Fibroblast of skin of scalp (primary cell): Measurements from ENCODE around the gene CASK.

Source experiments
- DNase-seq: peaks from one replicate; pipeline ENCODE4 v3.0.0-alpha.2; 2013

The CASK gene

DNA sequence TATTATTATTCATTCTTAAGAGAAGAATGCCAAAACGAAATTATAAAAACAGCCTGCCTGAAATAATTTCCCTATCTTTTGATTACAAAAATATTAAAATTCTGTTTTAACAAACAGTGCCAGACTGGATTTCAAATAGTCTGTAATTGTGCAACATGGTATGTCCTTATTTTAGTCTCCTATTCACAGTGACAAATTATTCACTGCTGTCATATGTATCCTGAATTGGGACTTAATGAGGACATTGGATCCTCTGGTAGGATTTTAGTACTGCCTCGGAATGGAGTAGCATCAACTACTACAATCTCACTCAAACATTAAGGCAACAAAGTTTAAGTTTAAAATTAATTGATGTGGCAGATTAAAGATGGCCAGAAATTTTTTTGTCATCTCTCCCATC is 97.6 kb downstream of the CASK start:
- DNase-seq, result no peak

DNA sequence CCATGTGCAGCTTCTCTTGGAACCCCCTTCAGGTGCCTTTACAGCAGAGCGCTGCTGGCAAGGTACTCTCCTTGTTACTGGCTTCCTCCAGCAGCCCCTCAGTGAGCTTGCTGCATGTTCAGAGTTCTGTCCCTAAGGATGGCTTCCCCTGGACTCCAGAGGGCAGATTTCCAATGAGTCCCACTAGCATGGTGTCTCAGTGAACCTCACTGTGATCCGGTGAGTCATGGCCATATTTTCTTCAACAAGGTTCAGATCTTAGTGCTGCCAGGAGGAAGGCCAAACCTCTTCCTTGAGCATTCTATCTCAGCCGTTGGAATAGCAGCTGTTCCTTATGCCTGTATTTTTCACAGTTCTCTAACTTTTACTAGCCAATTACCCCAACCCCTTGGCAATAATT is 98.8 kb downstream of the CASK start:
- peak; percentile 57 for DNase-seq

DNA sequence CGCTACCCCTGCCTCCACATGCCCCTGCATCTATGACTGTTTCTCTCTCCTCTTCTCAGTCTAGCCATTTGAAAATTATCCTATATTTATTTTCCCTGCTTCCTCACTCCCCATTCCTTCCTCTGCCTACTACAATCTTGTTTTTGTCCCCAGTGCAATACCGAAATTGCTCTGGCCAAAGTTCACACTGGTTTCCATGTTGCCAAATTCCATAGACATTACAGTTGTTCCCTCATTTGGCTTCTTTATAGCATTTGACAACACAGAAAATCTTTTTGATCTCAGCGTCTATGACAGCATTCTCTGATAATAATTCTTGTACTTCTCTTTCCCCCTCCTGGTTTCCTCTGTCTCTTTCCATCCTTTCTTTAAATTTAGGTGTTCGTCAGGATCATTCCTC is 100.0 kb downstream of the CASK start:
- DNase-seq, result no peak

DNA sequence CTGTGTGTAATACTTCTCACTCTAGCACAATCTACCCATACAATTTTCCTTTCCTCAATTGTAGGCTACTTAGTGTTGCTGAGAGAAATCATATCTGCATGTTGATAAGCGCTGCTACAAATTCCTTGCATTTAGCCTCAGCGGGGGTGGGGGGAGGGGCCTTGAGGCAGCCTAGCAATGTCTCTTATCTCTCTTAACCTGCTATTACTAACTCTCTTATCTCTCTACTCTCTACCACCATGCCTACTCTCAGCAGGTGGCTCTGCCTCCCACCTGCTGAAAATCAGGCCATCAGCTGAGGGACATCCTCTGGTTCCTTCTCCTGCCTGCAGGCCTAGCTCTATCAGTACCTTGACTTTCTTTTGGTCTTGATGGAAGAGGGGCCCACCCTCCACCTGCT is 100.5 kb downstream of the CASK start:
- DNase-seq, result no peak

DNA sequence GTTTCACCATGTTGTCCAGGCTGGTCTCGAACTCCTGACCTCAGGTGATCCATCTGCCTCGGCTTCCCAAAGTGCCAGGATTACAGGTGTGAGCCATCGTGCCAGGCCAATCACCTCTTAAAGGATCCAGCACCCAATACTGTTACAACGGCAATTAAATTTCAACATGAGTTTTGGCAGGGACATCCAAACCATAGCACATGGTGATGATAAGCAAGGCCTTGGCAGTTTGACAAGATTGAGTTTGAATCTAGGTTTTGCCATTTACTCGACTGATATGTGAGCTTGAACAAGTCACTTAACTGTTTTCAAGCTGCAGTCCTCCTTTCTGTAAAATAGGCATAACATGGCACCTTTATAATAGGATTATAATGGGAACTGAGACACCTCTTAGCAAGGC is 115.3 kb downstream of the CASK start:
- no peak for DNase-seq

DNA sequence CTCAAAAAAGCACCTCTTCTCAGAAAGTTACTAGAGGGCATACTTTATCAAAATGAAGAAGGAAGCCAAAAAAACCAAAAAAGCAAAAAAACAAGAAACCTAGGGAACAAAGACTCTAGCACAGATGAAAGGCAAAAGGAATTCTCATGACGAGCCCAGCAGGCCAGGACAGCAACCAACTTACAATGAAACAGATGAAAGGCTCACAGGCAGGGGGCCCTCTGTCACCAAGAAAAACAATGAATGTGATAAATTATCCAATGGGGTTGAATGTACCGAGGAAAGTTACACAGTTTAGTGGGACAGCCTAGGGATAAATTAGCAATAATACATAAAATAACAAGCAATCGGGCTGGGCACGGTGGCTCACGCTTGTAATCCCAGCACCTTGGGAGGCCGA is 120.4 kb downstream of the CASK start:
- DNase-seq, result no peak

DNA sequence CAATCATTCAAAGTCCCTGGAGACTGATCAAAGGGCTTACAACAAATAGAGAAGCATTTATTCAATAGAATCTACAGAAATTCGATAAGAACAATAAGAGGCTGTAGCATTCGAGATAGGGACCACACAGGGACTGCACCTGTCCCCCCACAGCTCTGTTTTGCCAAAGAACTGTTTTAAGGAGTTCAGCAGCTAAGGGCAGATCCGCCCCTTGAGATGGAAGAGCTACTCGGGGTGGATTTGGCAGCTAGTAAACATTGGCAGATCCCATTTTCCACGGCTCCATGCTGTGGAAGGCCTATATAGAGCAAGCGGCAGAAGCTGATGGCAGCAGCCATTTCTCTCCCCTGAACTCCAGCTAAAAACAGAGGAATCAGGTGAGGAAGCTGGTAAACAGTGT is 123.7 kb downstream of the CASK start:
- no peak for DNase-seq

DNA sequence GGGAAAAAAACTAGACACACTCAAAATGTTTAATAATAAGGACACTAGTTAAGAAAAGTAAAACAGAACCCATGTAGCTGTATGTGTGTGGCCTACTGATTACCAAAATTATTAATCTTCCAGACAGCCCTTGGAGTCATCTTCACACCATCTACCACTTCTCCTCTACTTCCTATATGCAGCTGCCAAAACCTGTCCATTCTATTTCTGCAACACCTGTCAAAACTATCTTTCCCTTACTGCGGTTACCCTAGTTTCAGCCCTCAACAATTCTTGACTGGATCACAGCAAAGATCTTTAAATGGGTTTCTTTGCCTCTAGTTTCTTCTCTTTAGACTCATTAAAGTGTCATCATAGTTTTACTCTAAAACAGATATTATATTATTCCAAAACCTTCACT is 126.8 kb downstream of the CASK start:
- no peak for DNase-seq

DNA sequence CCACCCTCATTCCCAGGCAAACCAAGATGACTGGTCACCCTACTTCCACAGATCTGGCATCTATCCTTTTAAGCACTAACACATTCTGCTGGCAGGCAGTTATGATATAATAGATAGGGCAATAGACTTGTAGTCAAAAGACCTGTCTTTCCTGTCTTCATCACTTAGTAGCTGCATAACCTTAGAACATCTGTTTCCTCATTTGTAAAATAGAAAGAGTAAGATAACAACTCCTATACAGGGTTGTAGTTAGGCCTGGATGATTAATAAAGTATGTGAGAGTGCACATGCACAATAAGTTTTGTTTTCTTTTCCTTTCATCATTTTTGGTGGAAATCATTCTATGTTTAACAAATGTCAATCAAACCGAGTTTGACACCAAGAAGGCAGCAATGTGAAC is 127.3 kb downstream of the CASK start:
- DNase-seq, result no peak

DNA sequence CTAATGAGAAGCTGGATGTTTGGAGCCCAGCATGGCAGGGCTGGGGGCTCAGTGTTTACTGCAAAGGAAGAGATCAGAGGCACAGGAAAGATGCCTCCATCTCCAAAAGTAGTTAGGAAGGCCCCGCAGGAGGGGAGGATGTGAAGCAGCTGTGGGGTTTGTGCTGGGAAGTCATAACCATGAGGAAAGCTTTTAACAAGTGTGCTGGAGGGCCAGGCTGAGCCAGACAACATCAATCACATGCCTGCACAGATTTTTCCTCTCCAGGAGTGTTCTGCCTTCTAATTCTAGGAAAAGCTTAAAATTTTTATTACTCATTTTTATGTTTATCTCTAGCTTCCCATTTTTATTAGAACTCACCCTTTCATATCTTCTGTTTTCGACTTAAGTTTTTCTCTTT is 134.0 kb downstream of the CASK start:
- no peak for DNase-seq

DNA sequence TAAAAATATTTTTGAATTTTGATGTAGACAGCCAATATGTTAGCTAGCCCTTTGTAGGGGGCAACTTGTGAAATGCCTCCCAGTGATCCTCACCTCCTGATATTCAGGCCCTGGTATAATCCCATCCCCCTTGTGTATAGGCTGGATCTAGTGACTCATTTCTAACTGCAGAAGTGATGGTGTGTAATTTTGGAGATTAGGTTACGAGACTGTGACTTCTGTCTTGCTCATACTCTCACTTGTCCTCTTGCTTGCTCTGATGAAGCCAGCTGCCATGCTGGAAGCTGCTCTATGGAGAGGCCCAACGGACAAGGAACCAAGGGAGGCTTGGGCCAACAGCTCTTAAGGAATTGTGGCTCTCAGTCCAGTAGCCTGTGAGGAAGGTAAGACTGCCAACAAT is 137.7 kb downstream of the CASK start:
- DNase-seq, result peak; percentile 13

DNA sequence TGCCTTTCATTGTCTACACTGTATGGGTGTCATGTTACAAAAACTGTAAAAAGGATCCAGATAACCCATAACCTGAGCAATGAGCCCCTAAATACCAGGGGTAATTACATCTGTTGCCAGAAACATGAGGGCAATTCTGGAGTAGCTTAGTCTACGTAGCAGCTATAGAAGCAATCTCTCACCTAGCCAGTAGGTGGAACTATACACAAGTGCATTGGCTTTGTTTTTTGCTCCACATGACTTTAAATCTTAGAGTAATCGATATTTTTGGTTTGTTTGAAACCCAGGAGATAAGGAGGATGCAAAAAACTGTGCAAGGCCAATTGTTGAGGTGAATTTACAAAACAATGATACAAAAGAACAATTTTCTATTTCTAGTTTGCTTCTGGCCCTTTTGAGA is 141.9 kb downstream of the CASK start:
- peak; percentile 17 for DNase-seq

DNA sequence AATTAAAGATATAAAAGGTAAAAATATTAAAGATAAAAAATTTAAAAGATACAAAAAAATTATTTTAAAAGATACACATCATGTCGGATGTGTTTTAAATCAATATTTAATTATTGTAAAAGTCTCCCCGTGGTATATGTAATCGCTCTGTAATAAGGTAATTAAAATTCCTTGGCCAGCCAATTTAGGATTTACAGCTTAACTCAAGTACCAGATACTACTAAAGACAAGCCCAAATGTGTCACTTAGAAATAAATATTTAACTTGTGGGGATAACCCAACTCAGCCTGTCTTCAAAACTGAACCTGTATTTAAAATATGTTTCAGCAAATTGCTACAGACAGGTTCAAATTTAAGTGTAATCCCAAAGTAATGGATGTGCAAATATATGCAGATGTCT is 143.4 kb downstream of the CASK start:
- no peak for DNase-seq

DNA sequence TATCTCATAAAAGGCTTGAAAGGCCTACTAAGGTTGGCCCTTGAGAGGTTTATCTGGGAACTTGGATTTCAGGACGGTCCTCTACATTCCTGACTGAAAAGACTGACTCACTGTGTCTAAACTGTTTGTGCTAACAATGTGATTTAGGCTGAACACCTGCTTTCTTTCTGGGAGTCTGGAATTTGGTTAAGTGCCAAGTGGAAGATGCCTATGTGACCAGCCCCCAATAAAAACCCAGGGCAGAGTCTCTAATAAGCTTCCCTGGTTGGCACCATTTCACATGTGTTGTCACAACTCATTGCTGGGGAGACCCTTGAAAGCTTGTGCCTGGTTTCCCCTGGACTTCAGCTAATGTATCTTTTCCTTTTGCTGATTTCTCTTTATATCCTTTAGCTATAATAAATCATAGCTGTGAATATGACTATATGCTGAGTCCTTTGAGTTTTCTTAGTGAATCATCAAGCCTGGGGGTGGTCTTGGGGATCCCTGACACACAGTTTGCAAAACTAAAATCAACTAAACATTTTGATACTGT is 144.3 kb downstream of the CASK start:
- peak; percentile 60 for DNase-seq

DNA sequence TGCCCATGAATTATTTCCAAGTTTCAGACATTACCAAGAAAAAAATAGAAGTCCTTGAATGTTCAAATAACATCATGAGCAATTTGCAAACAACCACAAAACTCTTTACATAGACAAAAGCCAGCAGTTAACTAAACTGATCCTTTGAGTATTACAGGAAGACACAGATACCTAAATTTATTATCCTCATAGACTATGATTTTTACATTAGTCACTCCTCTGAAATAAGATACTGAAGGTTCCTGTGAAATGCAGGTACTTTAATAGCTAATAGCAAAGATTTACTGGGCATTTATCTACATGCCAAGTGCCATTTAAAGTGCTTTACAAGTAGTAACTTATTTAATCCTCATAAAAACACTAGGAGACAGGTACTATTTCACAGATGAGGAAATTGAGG is 161.7 kb downstream of the CASK start:
- no peak for DNase-seq

DNA sequence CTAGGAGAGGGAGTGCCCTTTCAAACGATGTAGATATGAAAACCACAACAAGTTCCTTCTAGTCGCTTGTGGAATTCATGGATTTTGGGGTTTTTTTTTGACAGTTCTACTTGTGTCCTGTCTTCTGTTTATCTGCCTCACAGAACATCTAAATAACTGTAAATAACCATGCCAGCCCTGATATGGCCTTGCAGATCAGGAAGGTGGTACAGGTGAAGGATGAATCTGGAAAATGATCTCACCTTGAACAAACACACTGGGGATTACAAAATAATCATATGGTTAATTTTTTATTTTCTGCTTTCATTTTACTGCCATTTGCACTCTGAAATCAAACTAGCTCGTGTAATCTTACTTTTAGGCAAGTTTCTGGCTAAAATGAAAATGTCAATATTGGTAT is 162.2 kb downstream of the CASK start:
- no peak for DNase-seq

DNA sequence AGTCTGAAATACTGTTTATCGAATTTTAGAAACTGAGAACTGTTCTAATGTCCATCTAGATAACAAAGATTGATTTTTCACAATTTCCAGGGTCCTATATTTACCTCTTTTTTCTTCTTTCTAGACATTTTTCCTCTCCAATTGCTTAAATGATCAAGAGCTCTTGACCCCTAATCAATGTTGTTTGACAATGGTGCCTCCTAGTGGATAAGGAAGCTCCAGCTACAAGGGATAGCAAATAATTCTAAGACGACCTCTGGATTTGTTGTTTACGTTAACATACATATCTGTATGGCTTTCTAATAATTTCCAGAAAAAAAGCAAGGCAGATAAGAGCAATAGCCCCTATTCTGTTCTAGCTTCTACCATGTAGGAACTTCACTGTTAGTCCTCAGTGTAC is 163.5 kb downstream of the CASK start:
- peak; percentile 36 for DNase-seq

DNA sequence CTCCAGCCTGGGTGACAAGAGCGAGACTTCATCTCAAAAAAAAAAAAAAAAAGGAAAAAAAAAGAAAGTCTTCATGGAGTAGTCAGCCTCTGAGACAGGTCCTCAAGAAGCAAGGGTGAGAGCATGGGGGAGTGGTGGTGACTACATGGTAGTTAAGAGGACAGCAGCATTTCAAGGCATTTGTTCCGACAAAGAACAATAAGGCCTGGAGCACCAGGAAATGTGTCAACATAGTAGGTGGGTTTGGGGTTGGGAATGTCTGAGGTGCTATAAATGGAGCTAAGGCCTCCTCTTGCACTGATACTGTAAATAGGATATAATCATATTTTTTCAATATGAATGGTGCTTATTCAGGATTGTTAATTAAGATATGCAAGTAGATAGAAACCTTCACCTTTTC is 165.0 kb downstream of the CASK start:
- no peak for DNase-seq

DNA sequence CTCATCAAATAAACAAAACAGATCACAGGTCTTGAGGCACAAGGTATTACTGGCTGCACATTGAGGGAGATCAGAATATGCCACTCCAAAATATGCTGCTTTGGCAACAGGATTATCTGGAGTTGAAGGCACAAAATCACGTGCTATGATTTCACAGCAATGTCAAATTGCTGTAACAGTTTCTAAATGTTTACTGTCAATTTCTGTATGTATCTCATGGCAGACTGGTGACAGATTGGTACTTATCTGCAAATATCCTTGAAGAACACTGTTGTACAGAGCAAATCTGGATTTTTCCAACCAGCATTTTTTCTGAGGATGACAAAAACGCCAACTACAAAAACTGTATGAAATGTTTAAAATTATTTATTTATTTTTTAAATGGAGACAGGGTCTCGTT is 172.6 kb downstream of the CASK start:
- DNase-seq, result no peak

DNA sequence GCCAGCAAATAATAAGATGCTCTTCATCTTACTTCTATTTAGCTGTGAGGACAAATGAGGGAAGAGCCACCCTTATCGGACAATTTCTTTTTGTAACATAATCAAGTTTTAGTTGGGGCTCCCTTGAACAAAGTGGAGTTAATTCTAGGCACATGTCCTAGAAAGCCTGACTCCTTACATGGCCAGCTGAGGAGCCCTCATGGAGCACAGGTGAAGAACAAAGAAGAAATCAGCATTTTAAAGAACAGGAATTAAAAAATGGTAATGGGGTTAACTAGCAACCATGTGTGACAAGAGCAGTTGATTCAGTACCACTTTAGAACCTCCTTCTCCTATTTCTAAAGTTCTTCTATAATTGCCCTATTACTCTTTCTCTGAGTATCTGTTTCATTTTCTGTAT is 183.5 kb downstream of the CASK start:
- no peak for DNase-seq

DNA sequence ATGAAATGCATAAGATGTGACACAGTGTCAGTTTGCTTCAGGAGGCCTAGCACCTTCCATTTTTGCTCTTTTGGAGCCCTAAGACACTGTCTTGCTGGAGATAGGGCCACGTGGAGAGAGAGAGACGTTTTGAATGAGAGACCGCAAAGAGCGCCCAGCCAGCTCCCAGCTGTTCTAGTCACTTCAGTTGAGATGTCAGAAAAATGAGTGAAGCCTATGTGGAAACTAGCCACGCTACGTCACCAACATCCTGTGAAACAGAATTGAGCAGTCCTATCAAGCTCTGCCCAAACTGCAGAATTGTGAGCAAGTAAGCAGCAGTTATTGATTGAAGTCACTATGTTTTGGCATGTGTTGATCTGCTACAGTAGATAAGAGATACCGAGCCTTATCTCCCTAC is 186.3 kb downstream of the CASK start:
- no peak for DNase-seq

DNA sequence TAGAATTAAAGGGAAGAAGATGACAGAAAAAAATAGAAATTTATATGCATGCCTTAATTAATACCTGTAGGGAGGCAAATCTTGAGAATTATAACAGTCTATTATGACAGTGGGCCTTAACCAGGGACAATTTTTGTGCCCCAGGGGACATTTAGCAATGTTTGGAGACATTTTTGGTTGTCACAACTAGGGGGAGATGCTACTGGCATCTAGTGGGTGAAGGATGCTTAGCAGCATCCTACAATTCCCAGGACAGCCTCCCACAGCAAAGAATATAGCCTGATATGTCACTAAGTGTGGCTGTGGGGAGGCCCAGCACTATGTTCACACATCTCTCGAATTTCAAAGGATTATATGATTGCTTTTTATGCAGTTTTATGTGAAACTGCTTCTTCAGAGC is 188.8 kb downstream of the CASK start:
- DNase-seq, result peak; percentile 42

DNA sequence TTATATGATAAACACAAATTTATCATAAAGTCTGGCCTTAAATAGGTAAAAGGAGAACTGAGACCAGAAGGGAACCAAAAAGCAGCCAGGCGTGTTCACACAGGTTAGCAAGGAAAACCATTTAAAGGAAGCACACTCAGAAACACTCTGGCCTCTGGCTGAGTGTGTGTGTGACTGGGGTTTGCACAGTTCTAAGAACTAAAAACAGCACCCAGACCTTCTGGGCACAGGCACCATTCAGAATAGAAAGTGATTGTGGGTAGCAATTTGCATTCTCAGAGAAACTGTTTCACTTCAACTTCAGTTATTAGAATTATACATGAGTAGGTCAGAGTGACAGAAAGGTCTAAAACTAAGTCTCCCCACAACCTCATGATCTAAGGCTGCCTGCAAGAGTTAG is 189.4 kb downstream of the CASK start:
- no peak for DNase-seq

DNA sequence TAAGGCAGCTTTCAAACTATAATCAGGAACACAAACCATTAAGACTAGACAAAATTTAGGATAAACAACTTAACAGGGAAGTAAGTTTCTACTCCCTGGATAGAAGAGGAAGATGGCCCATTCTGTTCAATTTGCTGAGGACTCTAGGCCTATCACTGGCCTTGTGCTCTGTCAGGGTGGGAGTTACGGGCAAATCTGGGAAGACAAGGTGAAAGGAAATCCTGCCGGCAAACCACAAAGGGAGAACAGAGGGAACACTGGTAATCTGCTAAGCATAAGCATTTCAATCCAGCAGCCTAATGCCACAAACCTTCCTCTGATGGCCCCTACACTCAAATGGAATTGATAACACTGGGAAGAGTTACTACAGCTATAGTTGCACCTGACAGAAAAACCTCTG is 191.1 kb downstream of the CASK start:
- DNase-seq, result no peak

DNA sequence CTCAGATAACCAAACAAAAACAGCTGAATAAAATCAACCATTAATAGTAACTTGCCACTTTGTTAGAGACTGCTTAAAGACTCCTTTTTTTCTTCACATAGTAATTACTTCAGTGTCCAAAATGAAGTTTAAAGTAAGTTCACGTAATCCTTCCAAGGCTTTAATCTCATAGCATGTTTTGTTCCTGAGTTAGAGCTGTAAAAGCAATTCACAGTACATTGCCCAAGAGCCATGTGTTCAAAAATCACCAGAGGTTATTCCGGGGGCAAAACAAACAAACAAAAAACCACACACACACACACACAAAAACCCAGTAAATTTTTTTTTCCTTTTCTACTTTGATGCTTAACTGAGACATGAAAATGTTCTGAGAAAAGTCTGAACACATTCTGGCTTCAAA is 193.3 kb downstream of the CASK start:
- no peak for DNase-seq

DNA sequence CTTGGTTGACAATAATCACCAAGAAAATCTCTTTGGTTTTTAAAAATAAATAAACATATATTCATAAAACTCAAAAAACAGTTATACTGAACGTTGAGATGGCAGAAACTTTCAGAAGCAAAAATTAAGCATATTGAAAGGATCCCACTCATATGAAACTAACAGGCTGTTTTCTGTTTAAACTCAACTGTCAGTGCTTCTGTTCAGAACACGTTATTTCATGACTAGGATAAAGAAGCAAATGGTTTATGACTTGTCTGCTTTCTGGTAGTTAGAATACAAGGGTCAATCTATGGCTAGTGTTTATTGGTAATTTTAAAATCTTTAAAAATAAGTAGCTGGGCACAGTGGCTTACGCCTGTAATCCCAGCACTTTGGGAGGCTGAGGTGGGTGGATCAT is 195.2 kb downstream of the CASK start:
- DNase-seq, result no peak
